Measurements from ENCODE around the gene CST6. TPM values are rescaled to one million over a fixed set of nuclear protein-coding genes. Genes with fewer than 3 reads are reported as not detected.
"Not testable (repeated sequence)": the region's sequence is repeated elsewhere in the genome, so short reads cannot be mapped to it uniquely, and the experiment has no call there.

Gene CST6
- total RNA-seq, 1 donor from 2014 or later = 1.5 TPM

DNA sequence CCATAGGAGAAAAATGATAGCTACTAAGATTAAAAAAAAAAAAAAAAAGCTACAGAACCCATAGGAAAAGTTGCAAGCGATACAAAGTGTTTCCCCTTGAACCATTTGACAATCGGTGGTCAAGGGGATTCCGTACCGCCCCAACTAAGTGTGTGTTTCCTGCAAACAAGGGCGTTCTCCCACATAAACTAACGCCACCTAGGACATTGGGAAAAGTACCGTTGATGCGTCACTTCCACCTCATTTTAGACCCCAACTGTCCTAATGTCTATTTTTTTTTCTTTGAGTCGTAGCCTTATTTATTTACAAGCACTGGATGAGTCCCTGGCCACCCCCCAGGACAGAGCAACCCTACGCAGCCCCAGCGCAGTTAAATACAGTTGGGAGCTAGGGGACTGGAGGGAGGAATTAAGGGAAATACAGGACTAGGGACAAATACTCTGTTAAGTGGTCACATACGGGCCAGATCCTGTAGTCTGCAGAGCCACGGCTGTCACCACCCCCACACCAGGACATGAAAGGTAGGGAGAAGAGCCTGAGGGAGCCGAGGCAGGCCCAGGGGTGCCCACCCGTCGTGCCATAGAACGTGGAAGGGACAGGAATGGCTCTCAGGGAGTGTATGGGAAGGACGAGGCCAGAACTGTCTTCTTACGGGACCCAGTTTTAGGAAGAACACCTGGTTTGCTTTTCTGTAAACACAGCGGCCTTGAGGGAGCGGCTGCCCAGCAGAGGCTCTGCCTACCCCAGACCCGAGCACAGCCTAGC lies 28.8 kb upstream of the CST6 start:
- intact Hi-C loops (cut with DNase I) = no loop called here
- DNase-seq (ENCODE audit: low spot score) = no peak

DNA sequence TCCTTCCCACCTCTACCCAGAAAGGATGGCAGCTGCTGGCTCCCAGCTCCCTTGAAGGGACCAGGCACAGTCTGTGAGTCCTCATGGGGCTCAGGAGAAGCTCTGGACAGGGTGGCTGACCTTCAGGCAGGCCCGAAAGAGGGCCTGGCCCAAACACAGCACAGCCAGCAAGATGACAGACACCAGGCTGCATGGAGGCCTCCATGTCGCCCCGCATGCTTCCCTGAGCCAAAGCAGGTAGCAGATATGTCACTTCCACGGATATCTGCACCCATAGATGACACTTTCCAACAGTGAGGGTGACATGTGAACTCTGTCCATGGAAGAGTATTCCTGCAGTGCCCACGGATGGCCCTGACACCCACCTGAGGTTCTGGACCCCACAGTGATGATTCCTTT lies 28.2 kb upstream of the CST6 start:
- no peak for DNase-seq (ENCODE audit: low spot score)
- intact Hi-C loops (cut with DNase I) = no loop called here

DNA sequence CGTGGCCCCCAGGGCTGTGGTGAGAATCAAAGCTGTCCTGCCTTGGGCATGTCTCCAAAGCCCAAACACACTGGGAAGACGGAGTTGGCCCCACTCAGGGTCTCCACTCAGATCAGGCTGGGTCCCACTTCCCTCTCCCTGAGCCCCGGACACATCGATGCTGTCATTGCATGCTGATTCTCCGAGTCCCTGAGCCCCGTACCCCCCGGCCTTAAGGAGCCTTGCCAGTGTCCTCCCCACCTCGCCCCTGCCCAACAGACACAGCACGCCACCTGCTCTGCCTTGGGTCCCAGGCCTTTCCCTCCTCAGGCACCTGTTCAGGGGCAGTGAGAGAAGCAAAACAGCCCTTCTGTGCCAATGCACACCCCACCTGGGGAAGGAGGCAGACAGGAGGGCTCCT lies 24.5 kb upstream of the CST6 start:
- intact Hi-C loops (cut with DNase I) = no loop called here
- no peak for DNase-seq (ENCODE audit: low spot score)

DNA sequence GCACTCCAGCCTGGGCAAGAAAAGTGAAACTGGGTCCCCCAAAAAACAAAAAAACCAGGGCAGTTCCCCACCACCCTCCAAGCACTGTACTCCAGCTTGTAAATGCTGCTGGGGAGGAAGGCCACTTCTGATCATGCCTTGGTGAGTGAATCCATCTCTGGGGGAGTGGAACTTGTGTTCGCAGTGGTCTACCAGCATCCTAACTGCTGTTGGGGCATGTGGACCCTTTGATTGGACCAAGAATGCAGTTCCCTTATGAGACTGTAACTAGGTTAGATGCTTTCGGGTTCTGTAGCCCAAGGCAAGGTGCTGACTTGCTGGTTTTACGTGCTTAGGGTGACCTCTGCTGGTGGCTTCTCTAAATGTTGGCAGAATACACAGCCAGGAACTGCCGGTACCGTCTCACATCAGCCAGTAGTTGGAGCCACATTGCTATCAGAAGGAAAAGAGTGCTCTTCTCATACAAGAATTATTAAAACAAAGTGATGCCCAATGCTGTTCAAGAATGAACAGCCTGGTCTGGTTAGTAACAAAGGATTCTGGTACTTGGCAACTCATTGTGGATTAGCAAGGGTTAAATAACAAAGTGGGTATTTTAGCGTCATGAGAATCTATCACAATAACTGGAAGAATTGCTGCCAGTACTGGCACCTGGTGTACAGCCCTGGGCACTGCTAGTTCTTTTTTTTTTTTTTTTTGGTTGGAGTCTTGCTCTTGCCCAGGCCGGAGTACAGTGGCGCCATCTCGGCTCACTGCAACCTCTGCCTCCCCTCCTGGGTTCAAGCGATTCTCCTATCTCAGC lies 22.8 kb upstream of the CST6 start:
- intact Hi-C loops (cut with DNase I) = loop anchor here (2.0 kb wide), 2 partner anchors 34 to 104 kb away; no protein-coding TSS in a partner anchor
- DNase-seq (ENCODE audit: low spot score) = peak; percentile 89

DNA sequence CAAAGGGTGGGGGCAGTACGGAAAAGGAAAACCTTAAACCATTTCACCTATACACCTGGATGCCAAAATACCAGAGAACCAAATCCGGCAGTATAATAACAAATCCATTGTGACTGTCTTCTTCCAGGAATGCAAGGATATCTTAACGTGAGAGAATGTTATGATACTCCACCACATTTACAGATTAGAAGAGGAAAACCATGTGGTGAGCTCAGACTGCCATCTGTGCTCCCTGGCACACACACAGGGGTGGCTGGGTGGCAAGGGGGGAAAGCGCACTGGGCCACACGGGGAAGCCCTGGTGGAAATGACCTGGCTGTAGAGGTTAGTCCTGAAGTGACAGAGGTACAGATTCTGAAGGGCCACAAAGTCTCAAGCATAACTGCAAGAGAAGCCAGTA lies 19.8 kb upstream of the CST6 start:
- intact Hi-C loops (cut with DNase I) = no loop called here
- no peak for DNase-seq (ENCODE audit: low spot score)

DNA sequence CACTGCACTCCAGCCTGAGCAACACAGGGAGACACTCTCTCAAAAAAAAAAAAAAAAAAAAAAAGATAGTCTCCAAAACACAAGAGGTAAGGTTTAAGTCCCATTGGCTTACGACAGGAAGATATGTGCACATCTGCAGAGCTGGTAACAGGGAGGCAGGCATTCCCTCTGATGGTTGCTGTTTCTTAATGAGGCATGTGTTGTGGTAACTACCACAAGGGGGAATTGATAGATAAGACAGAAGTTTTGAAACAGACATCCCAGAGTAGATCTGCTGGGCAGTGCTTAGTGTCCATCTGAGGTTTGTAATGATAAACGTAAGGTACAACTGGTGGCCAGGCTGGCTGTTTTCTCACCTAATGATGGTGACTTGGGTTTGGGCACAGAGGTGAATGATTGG lies 14.5 kb upstream of the CST6 start:
- no peak for DNase-seq (ENCODE audit: low spot score)
- intact Hi-C loops (cut with DNase I) = no loop called here

DNA sequence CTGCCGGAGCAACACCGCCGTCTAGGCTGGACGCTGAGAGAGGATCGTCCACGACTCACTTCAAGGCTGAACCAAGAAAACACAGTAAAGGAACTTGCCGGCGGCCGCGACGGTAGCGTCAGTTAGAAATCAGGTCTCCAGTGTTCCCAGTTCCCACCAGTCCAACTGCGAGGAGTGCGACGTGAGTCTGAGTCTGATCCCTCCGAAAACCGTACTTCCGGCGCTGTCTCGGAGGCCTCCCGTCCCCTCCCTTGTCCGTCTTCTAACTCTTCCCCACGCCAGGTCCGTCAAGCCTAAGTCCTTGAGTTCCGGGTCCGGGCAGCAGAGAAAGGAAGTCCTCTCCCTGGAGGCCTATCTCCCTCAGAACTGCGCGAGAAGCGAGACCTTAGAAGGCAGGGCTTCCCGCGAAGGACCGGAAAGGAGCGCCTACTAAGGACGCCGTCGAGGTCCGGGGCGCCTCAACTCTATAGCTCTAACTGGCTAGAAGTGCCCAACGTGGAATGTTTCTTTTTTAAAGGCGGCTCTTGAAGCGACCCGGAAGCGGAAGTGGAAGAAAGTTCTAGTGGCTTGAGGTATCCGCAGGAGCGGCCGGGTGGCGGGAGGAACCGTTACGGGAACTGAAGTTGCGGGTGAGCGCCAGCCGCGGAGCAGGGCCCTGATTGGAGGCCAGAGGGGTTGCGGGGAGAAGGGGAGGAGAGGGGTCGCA lies 9.7 kb upstream of the CST6 start, which contains the start of the genes BANF1 and EIF1AD:
TSS of gene BANF1 (plus strand) at position 562 of the 706 bp plus-strand sequence. CDS start 748 bp downstream, outside the sequence.
TSS of gene EIF1AD (minus strand) at position 216 of the 706 bp plus-strand sequence. CDS start 1,768 bp downstream, outside the sequence.
- DNase-seq (ENCODE audit: low spot score) = peak; percentile 96
- intact Hi-C loops (cut with DNase I) = loop anchor here (1.0 to 5.0 kb wide), 4 partner anchors 41 to 290 kb away; partner anchors contain the start of genes C11orf68, CFL1, DRAP1 and KAT5

DNA sequence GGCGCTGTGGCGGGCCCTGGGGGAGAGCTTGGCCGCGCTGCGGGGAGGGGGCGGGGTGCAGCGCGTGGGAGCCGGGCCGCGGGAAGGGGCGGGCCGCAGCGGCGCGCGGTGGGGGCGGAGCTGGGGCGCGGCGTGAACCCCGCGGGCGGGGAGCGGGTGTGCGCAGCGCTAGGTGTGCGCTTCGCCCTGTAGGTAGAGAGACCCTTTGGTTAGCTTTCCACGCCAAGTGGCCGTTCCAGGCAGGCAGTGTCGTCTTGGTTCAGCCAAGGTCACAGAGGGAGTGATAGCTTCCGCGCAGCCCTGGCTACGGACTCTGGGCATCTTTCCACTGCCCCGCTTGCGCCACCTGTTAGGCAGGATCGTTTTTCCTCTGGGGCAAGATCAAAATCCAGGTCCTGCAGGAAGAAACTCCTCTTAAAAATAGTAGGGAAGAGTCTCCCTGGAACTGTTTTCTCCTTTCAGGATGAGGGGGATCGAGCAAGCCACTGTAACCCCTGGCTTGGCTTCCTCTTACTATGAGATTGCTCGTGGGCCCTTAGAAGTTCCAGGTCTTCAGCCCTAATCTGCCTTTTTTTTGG lies 9.1 kb upstream of the CST6 start:
- DNase-seq (ENCODE audit: low spot score) = peak; percentile 87
- intact Hi-C loops (cut with DNase I) = loop anchor here (1.0 to 5.0 kb wide), 4 partner anchors 41 to 290 kb away; partner anchors contain the start of genes C11orf68, CFL1, DRAP1 and KAT5

DNA sequence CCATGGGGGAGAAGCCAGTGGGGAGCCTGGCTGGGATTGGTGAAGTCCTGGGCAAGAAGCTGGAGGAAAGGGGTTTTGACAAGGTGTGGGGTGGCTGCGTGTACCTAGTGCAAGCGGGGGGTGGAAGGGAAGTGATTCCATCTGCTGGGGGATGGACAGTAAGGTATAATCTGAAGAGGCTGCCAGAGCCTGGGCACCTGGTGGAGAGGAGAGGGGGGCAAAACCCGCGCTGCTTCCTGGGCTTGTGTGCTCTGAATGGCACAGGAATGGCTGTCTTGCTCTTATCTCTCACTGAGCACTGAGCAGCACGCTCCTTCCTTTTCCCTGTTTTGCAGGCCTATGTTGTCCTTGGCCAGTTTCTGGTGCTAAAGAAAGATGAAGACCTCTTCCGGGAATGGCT lies 8.5 kb upstream of the CST6 start:
- DNase-seq (ENCODE audit: low spot score) = no peak
- intact Hi-C loops (cut with DNase I) = loop anchor here (5.0 kb wide), 3 partner anchors 86 to 291 kb away; partner anchors contain the start of genes C11orf68, CFL1, DRAP1 and KAT5

DNA sequence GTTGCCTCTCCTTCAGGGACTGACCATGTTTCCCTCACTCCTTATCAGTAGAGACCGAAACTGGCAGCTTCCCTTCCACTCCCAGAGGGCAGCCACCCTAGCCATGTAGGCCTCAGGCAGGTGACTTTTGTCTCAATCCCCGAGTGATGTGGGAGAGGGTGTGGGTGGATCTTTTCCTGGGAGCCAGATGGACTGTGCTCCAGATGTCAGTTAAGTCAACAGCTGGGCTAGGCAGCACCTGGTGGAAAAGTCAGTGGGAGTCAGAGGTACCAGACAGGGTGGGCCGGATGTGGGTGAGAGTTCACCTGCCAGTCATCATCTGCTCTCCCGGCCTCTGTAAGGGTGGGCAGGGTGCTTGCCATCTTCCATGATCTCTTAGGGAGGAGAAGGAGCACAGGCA lies 7.6 kb upstream of the CST6 start:
- intact Hi-C loops (cut with DNase I) = loop anchor here (5.0 kb wide), 3 partner anchors 87 to 292 kb away; partner anchors contain the start of genes C11orf68, CFL1, DRAP1 and KAT5

DNA sequence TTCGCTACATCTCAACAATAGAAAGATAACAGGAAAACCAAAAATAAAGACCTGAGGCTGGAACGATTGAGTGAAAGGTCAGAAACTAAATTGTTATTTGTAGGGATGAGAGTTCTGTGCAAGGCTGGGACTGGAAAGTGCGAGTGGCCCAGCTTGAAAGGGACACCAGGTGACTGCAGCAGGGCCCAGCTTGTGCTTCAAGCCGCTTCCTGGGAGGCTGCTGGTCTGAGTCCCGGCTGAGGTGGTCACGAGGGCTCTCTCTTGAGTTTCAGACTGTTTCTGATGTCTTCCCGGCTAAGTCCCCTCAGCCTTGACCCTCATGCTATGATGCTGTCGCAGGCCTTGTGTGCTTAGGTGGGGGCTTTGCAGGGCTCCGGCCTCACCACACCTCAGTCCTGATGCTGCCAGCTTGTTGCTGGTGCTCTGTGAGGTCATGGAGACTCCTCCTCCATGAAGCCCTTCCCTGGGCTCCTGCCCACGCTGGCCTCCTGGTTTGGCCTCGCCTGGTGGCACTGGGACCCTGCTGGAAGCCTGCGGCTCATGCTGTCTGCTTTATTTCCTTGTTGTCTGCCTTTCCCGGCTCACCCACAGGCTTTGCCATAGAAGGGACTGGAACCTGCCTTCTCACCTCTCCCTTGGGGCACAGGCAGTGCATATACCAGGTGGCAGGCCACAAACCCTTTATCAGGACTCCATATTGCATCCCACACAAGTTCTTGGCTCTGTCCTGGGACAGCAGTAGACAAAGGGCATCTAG lies 5.5 kb upstream of the CST6 start:
- no peak for DNase-seq (ENCODE audit: low spot score)
- intact Hi-C loops (cut with DNase I) = no loop called here

More for the DNA sequence above, 7.6 kb upstream of the CST6 start:
- DNase-seq (ENCODE audit: low spot score) = no peak

DNA sequence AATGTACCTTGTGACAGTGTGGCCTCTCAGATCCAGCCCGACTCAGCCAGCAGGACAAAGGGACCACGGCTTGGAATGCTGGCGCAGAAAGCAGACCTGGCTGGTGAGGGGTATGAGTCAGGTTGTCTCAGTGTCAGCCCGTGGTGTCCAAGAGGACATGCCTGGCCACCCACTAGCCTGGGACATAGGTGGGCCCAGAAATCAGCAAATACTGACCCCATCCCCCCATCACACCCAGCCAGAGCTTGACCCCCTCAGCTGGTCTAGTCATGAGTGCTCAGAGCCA lies 5.0 kb upstream of the CST6 start:
- no peak for DNase-seq (ENCODE audit: low spot score)
- intact Hi-C loops (cut with DNase I) = no loop called here

DNA sequence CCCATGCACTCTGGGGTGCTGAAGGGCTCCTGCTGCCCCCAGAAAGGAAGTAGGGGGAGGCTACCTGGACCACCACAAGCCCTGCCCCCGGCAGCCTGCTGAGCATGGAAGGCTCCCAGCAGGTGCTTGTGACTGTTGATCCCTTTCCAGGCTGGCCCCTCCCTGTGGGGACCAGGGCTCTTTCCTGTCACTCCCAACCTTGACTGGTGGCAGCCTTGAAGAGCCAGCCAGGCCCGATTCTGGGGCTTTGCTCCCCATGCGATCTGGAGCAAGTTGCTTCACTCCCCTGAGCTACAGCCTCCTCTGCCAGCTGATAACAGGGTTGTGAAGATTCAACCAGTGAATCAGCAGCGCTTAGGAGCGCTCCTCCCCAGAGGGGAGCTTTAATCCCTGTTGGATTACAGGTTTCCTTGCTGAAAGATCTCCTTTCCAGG lies 4.6 kb upstream of the CST6 start:
- intact Hi-C loops (cut with DNase I) = no loop called here
- DNase-seq (ENCODE audit: low spot score) = no peak

DNA sequence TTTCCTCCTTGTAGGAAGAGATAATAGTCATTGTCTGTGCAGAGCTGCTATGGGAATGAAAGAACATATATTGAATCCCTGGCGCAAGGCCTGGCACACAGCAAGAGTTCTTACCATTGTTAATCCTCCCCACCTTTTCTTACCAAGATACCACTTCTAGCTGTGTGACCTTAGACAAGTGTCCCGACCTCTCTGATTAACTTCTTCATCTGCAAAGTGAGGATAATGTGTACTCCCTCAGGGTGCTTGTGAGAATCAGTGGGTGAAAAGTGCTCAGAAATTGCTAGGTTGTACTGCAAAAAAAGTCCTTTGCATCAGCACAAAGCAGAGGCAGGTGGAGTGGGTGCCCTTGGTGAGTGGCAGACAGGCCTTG lies 3.7 kb upstream of the CST6 start:
- no peak for DNase-seq (ENCODE audit: low spot score)
- intact Hi-C loops (cut with DNase I) = no loop called here

DNA sequence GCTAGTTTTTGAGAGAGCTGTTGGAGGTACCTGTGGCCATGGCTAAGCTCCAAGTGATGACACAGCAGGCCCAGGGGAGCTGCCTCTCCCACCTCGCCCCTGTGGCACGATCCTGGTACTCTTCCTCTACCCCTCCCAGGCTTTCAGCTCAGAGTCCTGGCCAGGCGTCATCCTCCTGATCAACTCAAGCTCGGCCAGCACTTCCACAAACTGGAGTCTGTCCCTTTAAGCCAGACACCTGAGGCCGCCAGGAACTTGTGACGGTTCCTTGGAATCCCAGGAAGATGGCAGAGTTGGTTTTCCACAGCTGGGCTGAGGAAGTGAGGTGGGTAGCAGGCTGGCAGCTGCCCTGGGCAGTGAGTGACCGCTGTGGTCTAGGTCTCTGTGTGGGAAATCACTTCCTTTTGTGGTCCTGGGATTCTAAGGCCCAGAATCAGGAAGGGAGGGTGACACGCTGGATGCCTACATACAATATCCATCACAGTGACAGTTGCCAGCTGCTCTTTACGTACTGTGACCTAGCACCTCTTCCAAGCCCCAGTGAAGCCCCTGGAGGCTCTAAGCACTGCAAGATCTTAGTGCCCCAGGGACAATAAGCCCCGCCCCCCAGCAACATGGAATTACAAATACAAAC lies 3.2 kb upstream of the CST6 start:
- intact Hi-C loops (cut with DNase I) = no loop called here

DNA sequence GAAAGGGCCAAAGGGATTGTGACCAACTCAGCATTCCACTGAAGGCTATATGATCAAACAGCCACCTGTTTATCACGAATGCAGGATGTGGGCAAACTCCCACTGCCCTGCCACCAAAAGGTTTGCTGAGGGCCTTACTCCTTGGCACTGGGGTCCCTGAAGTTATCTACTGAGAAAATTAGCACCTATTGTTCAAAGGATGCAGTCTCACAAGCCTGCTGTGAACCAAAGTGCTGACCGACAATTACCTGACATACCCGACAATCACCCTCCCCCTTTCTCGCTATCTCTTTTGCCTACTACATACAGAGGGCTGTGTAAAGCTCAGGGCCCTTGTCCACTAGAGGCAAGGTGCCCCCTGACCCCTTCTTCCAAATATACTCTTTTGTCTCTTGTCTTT lies 1.8 kb upstream of the CST6 start:
- intact Hi-C loops (cut with DNase I); DNase-seq (ENCODE audit: low spot score): not testable (repeated sequence)

More for the DNA sequence above, 3.2 kb upstream of the CST6 start:
- DNase-seq (ENCODE audit: low spot score) = no peak

DNA sequence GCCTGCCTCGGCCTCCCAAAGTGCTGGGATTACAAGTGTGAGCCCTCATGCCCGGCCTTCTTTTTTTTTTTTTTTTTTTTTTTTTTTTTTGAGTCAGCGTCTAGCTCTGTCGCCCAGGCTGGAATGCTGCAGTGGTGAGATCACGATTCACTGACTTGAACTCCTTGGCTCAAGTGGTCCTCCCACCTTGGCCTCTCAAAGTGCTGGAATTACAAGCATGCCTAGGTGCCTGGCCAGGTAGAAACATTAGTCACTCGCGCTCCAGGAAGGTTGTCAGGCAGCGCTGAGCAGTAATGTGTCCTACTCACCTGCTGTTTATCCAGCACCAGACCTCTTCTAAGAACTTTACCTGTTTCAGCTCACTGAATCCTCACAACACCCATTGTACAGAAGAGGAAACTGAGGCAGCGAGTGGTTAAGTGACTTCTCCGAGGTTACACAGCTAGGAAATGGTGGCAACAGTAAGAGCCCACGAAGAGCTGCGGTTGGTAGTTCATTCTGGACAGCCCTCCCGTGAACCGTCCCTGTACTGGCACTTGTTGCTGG lies 496 bp upstream of the CST6 start:
- intact Hi-C loops (cut with DNase I) = no loop called here
- DNase-seq (ENCODE audit: low spot score) = no peak

DNA sequence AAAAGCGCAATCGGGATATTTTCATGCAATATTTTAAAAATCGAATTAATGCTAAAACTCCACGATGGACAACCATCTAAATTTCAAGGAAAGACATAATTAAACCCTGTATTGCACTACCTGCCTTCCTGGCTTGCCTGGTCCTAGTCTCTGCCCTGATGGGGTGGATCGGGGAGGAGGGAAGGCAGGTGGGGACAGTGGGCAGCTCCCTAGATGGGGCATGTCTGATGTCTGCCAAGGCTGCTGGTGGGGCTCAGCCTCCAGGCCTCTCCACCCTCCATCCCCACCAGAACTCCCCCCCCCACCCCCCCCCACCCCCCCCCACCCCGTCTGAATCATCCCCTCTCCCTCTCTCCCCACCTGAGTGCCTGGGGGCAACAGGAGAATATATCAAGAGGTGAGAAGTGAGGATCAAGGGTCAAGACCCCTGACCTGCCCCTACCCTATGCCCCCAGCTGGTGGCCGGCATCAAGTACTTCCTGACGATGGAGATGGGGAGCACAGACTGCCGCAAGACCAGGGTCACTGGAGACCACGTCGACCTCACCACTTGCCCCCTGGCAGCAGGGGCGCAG lies 650 bp downstream of the CST6 start:
- intact Hi-C loops (cut with DNase I) = no loop called here
- no peak for DNase-seq (ENCODE audit: low spot score)
